Muscle layer of duodenum (tissue), 2 donors: ENCODE measurements around the gene FOXK2.
A peak's percentile ranks its signal among the peaks of the same experiment; 100 is the strongest.
"Not testable (repeated sequence)": the region's sequence is repeated elsewhere in the genome, so short reads cannot be mapped to it uniquely, and the experiment has no call there.

Experiments
- H3K27ac ChIP-seq: one replicate; pipeline ENCODE4 v1.7.0; 2013; ENCODE audit warnings: mild to moderate bottlenecking, low read length
- H3K27me3 ChIP-seq: one replicate; pipeline ENCODE4 v1.7.0; 2013; ENCODE audit warnings: low read depth, mild to moderate bottlenecking, control low read depth, low read length
- H3K36me3 ChIP-seq, 2 donors: one replicate each; pipeline ENCODE4 v1.7.0; 2013; ENCODE audit warnings: low read length in 2 of 2, control low read depth in 1 of 2, mild to moderate bottlenecking in 1 of 2; ENCODE audit not compliant: insufficient read depth in 2 of 2, control insufficient read depth in 1 of 2
- H3K4me1 ChIP-seq, 2 donors: one replicate each; pipeline ENCODE4 v1.7.0; 2013; ENCODE audit warnings: low read length in 2 of 2, mild to moderate bottlenecking in 2 of 2, control low read depth in 1 of 2, moderate library complexity in 1 of 2; ENCODE audit not compliant: insufficient read depth in 2 of 2, control insufficient read depth in 1 of 2
- H3K4me3 ChIP-seq, 2 donors: one replicate each; pipeline ENCODE4 v1.7.0; 2013; ENCODE audit warnings: low read length in 2 of 2, low read depth in 1 of 2, mild to moderate bottlenecking in 1 of 2
- H3K9me3 ChIP-seq, 2 donors: one replicate each; pipeline ENCODE4 v1.7.0; 2013; ENCODE audit warnings: low read length in 2 of 2, control low read depth in 1 of 2, mild to moderate bottlenecking in 1 of 2; ENCODE audit not compliant: control insufficient read depth in 1 of 2
- donor health status: healthy.

The FOXK2 gene

DNA sequence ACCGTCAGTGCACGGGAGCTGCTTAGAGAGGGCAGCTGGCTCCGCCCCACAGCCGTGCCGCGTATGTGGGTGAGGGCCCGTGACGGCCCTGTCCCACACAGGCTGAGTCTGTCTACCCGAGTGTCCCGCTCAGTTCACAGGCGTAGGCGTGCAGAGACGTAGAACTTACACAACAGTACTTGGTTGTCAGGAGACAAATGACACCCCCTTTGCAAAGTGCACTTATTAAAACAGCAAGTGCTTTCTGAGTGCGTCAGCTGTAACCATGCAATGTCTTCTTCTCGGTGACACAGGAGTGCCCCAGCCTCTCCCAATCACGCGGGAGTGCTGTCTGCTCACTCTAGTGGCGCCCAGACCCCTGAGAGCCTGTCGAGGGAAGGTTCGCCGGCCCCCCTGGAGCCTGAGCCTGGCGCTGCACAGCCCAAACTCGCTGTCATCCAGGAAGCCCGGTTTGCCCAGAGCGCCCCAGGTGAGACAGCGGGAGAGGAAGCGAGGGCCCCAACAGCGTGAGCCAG, 64.2 kb downstream of the FOXK2 start:
- H3K4me1 ChIP-seq = peaks cover 0 to 15% of the 10 kb centered on the region in 2 donors
- no peak overlapping the region for H3K27ac ChIP-seq
- no peak overlapping the region for H3K4me3 ChIP-seq
- peaks cover 13 to 30% of the 10 kb centered on the region in 2 donors for H3K36me3 ChIP-seq
- no peaks in the 10 kb centered on the region for H3K9me3 ChIP-seq
- no peaks in the 10 kb centered on the region for H3K27me3 ChIP-seq

DNA sequence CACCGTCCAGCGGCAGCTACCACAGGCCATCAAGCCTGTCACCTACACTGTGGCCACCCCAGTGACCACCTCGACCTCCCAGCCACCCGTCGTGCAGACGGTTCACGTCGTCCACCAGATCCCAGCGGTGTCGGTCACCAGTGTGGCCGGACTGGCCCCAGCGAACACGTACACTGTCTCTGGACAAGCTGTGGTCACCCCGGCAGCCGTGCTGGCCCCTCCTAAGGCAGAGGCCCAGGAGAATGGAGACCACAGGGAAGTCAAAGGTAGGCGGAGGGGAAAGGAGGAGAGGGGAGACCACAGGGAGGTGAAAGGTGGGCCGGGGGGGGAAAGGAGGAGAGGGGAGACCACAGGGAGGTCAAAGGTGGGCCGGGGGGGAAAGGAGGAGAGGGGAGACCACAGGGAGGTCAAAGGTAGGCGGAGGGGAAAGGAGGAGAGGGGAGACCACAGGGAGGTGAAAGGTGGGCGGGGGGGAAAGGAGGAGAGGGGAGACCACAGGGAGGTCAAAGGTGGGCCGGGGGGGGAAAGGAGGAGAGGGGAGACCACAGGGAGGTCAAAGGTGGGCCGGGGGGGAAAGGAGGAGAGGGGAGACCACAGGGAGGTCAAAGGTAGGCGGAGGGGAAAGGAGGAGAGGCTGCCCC, 66.5 kb downstream of the FOXK2 start:
- H3K27ac ChIP-seq, H3K27me3 ChIP-seq, H3K4me3 ChIP-seq, H3K9me3 ChIP-seq: not testable (repeated sequence)
- Histone ChIP-seq H3K4me1 (peaks cover 0 to 26% of the 10 kb centered on the region in 2 donors), H3K36me3 (peaks cover 16 to 30% of the 10 kb centered on the region in 2 donors)

DNA sequence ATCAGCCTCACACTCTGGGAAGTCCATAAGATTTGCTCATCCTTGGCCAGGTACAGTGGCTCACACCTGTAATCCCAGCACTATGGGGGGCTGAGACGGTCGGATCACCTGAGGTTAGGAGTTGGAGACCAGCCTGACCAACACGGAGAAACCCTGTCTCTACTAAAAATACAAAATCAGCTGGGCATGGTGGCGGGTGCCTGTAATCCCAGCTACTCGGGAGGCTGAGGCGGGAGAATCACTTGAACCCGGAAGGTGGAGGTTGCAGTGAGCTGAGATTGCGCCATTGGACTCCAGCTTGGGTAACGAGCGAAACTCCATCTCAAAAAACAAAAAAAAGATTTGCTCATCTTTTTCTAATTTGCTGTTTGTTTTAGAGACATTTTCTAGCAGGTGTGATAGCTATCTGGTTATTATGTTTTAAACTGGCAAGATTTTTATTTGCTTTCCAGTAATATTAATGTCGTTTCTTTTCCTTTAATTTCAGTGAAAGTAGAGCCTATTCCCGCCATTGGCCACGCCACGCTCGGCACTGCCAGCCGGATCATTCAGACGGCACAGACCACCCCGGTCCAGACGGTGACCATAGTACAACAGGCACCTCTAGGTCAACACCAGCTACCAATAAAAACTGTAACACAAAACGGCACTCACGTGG, 67.2 kb downstream of the FOXK2 start:
- Histone ChIP-seq H3K4me1 (peaks cover 0 to 33% of the 10 kb centered on the region in 2 donors), H3K27ac (no peak overlapping the region), H3K36me3 (peaks cover 16 to 30% of the 10 kb centered on the region in 2 donors), H3K4me3 (no peak overlapping the region), H3K27me3 (no peaks in the 10 kb centered on the region), H3K9me3 (no peaks in the 10 kb centered on the region)

DNA sequence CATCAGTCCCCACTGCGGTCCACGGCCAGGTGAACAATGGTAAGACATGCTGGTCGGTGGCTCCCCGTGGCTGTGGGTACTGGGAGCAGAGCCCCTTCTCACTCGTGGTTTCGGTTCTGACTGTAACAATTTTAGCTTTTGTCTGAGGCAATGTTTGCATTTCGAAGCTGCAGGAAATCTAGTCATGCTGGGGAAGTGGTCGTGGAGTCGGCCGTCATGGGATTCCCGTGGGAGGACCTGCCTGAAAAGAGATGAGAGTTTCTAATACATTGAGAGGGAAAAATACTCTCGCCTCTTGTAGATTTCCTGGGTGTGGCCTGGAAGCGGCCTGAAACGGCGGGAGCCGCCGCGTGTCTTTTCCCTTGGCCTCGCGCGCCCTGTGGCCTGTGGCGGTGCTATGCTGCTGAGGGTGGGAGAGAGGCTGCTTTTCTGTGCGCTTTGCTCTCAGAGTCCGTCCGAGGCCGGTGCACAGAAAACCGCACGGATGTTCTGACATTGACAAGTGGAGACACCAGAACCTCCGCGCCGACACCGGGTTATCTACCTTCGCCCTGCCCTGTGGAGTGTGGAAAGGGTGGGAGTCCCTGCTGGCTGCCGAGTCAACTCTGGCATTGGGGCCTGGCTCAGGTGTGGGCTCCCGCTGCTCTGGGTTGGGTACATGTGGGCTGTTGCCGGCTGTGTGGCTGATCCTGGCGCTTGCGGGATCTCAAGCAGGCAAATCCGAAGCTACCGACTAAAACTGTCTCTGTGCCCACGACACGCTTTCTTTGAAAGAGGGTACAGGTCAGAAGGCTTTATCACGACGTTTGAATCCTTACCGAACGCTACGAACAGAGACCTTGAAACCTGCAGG, 67.9 kb downstream of the FOXK2 start:
- H3K9me3 ChIP-seq = no peaks in the 10 kb centered on the region
- peaks cover 0 to 40% of the 10 kb centered on the region in 2 donors for H3K4me1 ChIP-seq
- peaks cover 15 to 25% of the 10 kb centered on the region in 2 donors for H3K36me3 ChIP-seq
- no peak overlapping the region for H3K27ac ChIP-seq
- no peaks in the 10 kb centered on the region for H3K27me3 ChIP-seq
- no peak overlapping the region for H3K4me3 ChIP-seq

DNA sequence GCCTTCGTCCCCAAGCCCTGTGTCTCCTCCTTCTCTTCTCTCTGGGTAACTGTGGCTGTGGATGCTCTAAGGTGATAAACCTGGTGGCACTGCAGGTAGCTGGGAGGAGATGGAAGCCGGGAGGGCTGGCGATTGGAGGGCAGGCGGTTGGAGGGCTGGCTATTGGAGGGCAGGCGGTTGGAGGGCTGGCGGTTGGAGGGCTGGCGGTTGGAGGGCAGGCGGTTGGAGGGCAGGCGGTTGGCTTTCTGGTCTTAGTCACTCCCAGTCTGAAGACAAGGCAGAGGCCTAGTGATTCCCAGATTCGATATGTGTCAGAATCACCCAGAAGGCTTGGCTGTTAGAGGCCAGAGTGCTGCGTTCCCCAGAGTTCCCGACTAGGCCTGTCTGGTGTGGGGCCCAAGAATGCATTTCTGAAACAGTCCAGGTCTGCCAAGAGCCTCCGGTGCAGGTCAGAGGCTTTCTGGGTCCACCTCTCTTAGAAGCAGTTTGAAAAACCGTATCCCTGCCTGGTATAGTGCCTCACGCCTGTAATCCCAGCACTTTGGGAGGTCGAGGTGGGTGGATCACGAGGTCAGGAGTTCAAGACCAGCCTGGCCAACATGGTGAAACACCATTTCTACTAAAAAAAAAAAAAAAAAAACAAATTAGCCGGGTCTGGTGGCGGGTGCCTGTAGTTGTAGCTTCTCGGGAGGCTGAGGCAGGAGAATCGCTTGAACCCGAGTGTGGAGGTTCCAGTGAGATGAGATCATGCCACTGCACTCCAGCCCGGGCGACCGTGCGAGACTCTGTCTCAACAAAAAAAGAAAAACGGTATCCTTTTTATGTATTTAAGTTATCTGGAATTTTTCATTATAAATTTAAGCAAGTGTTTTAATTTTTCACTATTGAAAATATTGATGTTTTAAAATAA, 69.0 kb downstream of the FOXK2 start:
- Histone ChIP-seq H3K4me1 (peaks cover 0 to 48% of the 10 kb centered on the region in 2 donors), H3K9me3 (no peaks in the 10 kb centered on the region), H3K36me3 (peaks cover 9 to 21% of the 10 kb centered on the region in 2 donors), H3K27me3 (no peaks in the 10 kb centered on the region), H3K4me3 (no peak overlapping the region), H3K27ac (no peak overlapping the region)

DNA sequence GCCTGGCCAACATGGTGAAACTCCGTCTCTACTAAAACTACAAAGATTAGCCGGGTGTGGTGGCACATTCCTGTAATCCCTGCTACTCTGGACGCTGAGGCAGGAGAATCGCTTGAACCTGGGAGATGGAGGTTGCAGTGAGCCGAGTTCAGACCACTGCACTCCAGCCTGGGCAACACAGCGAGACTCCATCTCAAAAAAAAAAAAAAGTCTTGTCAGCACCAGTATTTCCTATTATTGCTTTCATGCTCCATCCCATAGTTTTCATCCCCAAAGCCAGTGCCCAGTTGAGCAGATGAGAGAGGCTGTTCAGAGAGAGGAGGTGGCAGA, 70.3 kb downstream of the FOXK2 start:
- H3K27me3 ChIP-seq = no peaks in the 10 kb centered on the region
- H3K4me3 ChIP-seq = no peak overlapping the region
- no peak overlapping the region for H3K27ac ChIP-seq
- H3K4me1 ChIP-seq = peaks cover 0 to 57% of the 10 kb centered on the region in 2 donors
- peaks cover 9 to 17% of the 10 kb centered on the region in 2 donors for H3K36me3 ChIP-seq
- H3K9me3 ChIP-seq = no peaks in the 10 kb centered on the region

DNA sequence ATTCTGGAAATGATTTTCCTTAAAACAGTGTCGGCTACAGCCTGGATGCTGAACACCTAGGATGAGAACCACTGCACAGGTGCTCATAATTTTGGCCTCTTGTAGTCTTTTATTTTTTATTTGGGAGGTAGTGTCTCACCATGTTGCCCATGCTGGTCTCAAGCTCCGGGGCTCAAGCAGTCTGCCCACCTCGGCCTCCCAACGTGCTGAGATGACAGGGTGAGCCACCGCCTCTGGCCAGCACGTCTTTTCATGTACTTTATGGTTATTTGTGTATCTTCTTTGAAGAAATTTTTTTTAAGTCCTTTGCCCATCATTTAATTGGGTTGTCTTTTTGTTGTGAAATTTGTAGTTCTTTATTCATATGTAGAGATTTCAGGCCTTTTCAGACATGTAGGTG, 70.7 kb downstream of the FOXK2 start:
- Histone ChIP-seq H3K27ac (no peak overlapping the region), H3K36me3 (peaks cover 9 to 14% of the 10 kb centered on the region in 2 donors), H3K4me1 (peaks cover 0 to 54% of the 10 kb centered on the region in 2 donors)

DNA sequence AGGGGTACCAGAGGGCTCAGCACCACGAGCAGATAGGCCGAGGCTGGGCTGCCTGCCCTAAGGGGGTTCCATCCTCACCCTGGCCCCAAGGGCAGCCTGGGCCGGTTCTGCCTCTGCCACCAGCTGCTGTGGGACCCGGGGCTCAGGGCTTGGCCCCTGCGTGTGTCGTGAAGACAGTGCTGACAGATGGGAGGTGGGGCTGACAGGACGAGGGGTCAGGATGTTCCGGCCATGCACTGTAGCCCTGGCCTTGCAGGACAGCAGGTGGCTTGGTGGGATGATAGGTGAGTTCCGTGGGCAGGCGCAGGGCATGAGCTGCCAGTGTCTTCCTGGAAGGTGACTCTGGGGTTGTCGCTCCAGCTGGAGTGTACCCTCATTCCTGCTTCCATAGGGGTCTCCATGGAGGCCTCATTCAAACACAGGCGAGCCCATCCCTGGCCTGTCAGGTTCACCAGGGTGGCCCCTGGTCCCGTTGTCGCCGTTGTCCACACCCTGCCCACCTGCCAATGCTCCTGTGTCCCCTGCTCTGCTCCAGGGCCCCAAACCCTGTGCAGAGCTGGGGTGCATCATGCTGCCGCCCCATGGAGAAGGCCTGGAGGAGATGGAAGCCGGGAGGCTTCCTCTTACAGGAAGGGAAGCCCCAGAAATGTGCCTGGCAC, 71.5 kb downstream of the FOXK2 start:
- Histone ChIP-seq H3K4me3 (no peak overlapping the region), H3K27ac (no peak overlapping the region), H3K4me1 (peaks cover 0 to 54% of the 10 kb centered on the region in 2 donors), H3K27me3 (no peaks in the 10 kb centered on the region), H3K36me3 (peaks cover 16 to 17% of the 10 kb centered on the region in 2 donors), H3K9me3 (no peaks in the 10 kb centered on the region)

More for the DNA sequence above, 70.7 kb downstream of the FOXK2 start:
- no peaks in the 10 kb centered on the region for H3K9me3 ChIP-seq
- no peak overlapping the region for H3K4me3 ChIP-seq
- H3K27me3 ChIP-seq = no peaks in the 10 kb centered on the region

DNA sequence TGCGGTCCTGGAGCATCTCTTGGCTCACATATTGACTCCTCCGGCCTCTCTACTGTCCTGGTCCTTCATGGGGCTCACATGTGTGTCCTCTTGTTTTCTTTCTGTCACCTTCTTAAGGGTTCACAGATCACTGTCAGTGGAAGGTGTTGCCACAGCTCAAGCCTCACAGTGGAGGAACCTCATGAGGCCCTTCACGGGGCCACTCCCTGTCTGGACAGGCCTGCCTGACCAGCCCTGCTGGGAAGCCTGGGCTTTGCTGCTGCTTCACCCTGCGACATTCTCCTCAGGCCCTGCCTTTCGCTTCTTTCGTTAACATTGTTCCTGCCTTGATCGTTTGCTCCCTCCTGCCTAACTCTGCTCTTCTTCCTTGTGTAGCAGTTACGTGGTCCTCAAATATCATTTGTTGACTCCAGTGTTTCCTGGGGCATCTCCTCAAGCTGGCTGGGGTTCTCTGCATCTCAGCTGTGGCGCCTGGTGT, 72.8 kb downstream of the FOXK2 start:
- Histone ChIP-seq H3K27ac (peak overlapping the region; percentile 75), H3K9me3 (no peaks in the 10 kb centered on the region), H3K4me3 (peak overlapping the region; percentile 8 to 73), H3K27me3 (no peaks in the 10 kb centered on the region), H3K4me1 (peaks cover 0 to 54% of the 10 kb centered on the region in 2 donors), H3K36me3 (peaks cover 21 to 22% of the 10 kb centered on the region in 2 donors)
